OCI-LY1 (cell line): ENCODE results near the gene ARFGAP1.

ENCODE experiments used
- H2AFZ ChIP-seq: fragments of 200-600 bp; sonication (generic), shearing (Covaris generic); 2 replicates; pipeline ENCODE4 v1.6.0; 2014; ENCODE audit warnings: antibody characterized with exemption, mild to moderate bottlenecking, low read length
- H3F3A ChIP-seq: fragments of 200-600 bp; sonication (generic), shearing (Covaris generic); 2 replicates; pipeline ENCODE4 v1.6.0; 2014; ENCODE audit warnings: mild to moderate bottlenecking, antibody characterized with exemption, low read length, moderate library complexity; ENCODE audit not compliant: insufficient read depth
- H3K27ac ChIP-seq: fragments of 200-600 bp; sonication (generic); 2 replicates; pipeline ENCODE4 v1.5.1; 2014; ENCODE audit warnings: low read length, mixed run types, mild to moderate bottlenecking, low read depth; ENCODE audit not compliant: poor library complexity, severe bottlenecking
- H3K27me3 ChIP-seq: fragments of 200-600 bp; sonication (generic); 2 replicates; pipeline ENCODE4 v1.6.0; 2014; ENCODE audit warnings: antibody characterized with exemption, mild to moderate bottlenecking, low read length, moderate library complexity; ENCODE audit not compliant: insufficient read depth
- H3K36me3 ChIP-seq: fragments of 200-600 bp; sonication (generic); 2 replicates; pipeline ENCODE4 v1.6.1; 2014; ENCODE audit warnings: mild to moderate bottlenecking, antibody characterized with exemption, low read length, moderate library complexity, mixed read lengths; ENCODE audit not compliant: insufficient read depth
- H3K4me1 ChIP-seq: fragments of 200-600 bp; sonication (generic); 2 replicates; pipeline ENCODE4 v1.5.1; 2014; ENCODE audit warnings: mild to moderate bottlenecking, low read length, moderate library complexity; ENCODE audit not compliant: insufficient read depth, severe bottlenecking
- H3K4me2 ChIP-seq: fragments of 200-600 bp; sonication (generic), shearing (Covaris generic); 2 replicates; pipeline ENCODE4 v1.6.1; 2014; ENCODE audit warnings: low read length
- H3K4me3 ChIP-seq: fragments of 200-600 bp; sonication (generic); 2 replicates; pipeline ENCODE4 v1.5.1; 2014; ENCODE audit warnings: low read length, low read depth, mild to moderate bottlenecking, mixed read lengths; ENCODE audit not compliant: poor library complexity, severe bottlenecking
- H3K79me2 ChIP-seq: fragments of 200-600 bp; shearing (Covaris generic); 2 replicates; pipeline ENCODE4 v1.6.1; 2016; ENCODE audit warnings: mixed run types, low read length, mixed read lengths; ENCODE audit not compliant: insufficient read depth
- H3K9ac ChIP-seq: fragments of 200-600 bp; sonication (generic), shearing (Covaris generic); 2 replicates; pipeline ENCODE4 v1.6.1; 2014; ENCODE audit warnings: mild to moderate bottlenecking, low read length, mixed read lengths
- H3K9me2 ChIP-seq: fragments of 200-600 bp; sonication (generic), shearing (Covaris generic); 2 replicates; pipeline ENCODE4 v1.6.1; 2014; ENCODE audit warnings: low read depth, mild to moderate bottlenecking, low read length, mixed read lengths
- H3K9me3 ChIP-seq: fragments of 200-600 bp; shearing (Covaris generic); 2 replicates; pipeline ENCODE4 v1.6.1; 2014; ENCODE audit warnings: low read length, mixed read lengths
- H4K20me1 ChIP-seq: fragments of 200-600 bp; sonication (generic), shearing (Covaris generic); 2 replicates; pipeline ENCODE4 v1.6.0; 2016; ENCODE audit warnings: mild to moderate bottlenecking, low read length; ENCODE audit not compliant: insufficient read depth
- CTCF ChIP-seq: fragments of 200-600 bp; sonication (generic), shearing (Covaris generic); IDR thresholded peaks from 2 replicates; pipeline ENCODE4 v1.5.1; 2017; ENCODE audit warnings: mild to moderate bottlenecking, antibody characterized with exemption, low read length, moderate library complexity, mixed read lengths
- EZH2 ChIP-seq: fragments of 200-600 bp; sonication (generic), shearing (Covaris generic); IDR thresholded peaks from 2 replicates; pipeline ENCODE4 v1.8.0; 2017; ENCODE audit warnings: borderline replicate concordance, mixed run types, mild to moderate bottlenecking, antibody characterized with exemption, low read length, moderate library complexity, mixed read lengths

Gene ARFGAP1

GRCh38 chr20:63311833-63312243 lies 39.2 kb downstream of the ARFGAP1 start:
- Histone ChIP-seq H3K27ac (no peak overlapping the region), H3K4me2 (no peak overlapping the region), H3K9me2 (no peaks in the 10 kb centered on the region), H3K27me3 (no peaks in the 10 kb centered on the region; the same call in 1 of the 2 replicates), H2AFZ (no peak overlapping the region), H3F3A (no peaks in the 10 kb centered on the region), H3K4me3 (no peak overlapping the region), H3K9me3 (no peaks in the 10 kb centered on the region), H3K4me1 (no peaks in the 10 kb centered on the region), H3K36me3 (no peaks in the 10 kb centered on the region), H3K9ac (no peak overlapping the region), H4K20me1 (no peaks in the 10 kb centered on the region), H3K79me2 (no peaks in the 10 kb centered on the region)
- no peak for TF ChIP-seq EZH2
- TF ChIP-seq CTCF: no peak

DNA sequence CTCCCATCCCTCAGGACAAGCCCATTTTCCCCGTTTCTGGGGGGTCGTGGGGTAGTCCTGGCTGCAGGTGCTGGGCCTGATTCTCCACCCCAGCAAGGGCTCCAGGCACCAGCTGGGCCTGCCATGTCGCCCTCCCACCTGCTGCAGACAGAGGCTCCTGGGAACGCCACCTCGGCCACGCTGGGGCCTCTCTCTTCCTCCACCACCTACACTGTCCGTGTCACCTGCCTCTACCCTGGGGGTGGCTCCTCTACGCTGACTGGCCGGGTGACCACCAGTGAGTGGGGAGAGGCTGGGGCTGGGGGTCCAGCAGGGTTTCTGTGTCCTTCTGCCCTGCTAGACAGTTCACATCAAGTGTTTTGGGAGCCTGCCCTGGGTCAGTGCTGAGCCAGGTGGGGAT lies 39.7 kb downstream of the ARFGAP1 start:
- H3K9ac ChIP-seq: no peak overlapping the region
- no peaks in the 10 kb centered on the region for H3F3A ChIP-seq
- H3K27ac ChIP-seq: no peak overlapping the region
- H3K4me3 ChIP-seq: no peak overlapping the region
- no peaks in the 10 kb centered on the region for H4K20me1 ChIP-seq
- no peaks in the 10 kb centered on the region for H3K4me1 ChIP-seq
- no peaks in the 10 kb centered on the region for H3K79me2 ChIP-seq
- no peak overlapping the region for H3K4me2 ChIP-seq
- H3K9me2 ChIP-seq: no peaks in the 10 kb centered on the region
- no peaks in the 10 kb centered on the region for H3K36me3 ChIP-seq
- no peak overlapping the region for H2AFZ ChIP-seq
- H3K27me3 ChIP-seq: no peaks in the 10 kb centered on the region; the same call in 1 of the 2 replicates
- H3K9me3 ChIP-seq: no peaks in the 10 kb centered on the region
- no peak for TF ChIP-seq CTCF

DNA sequence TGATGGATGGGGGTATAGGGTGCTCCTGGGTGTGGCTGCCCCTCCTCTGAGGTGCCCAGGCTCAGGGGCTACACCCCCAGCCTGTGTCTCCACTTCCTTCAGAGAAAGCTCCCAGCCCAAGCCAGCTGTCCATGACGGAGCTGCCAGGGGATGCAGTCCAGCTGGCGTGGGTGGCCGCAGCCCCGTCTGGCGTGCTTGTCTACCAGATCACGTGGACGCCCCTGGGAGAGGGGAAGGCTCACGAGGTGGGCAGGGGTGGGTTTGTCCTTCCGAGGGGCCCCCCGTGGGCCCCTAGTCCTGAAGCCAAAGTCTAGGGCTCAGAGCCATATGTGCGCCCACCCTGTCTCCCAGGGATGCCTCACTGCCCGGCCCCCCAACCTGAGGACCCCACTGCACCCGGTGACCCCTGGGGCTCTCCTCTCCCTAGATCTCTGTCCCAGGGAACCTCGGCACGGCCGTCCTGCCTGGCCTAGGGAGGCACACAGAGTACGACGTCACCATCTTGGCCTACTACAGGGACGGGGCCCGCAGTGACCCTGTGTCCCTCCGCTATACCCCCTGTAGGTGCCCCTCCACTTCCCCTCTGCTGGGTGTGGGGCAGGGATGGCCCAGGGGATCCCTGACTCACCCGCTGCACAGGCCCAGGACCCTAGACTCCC lies 40.2 kb downstream of the ARFGAP1 start:
- no peak overlapping the region for H2AFZ ChIP-seq
- no peaks in the 10 kb centered on the region; the same call in 1 of the 2 replicates for H3K27me3 ChIP-seq
- H3K4me1 ChIP-seq: no peaks in the 10 kb centered on the region
- no peak overlapping the region for H3K27ac ChIP-seq
- H3K36me3 ChIP-seq: no peaks in the 10 kb centered on the region
- no peak overlapping the region for H3K4me3 ChIP-seq
- no peak overlapping the region for H3K4me2 ChIP-seq
- no peaks in the 10 kb centered on the region for H3F3A ChIP-seq
- no peak for TF ChIP-seq CTCF
- no peak for TF ChIP-seq EZH2
- no peaks in the 10 kb centered on the region for H4K20me1 ChIP-seq
- H3K9me3 ChIP-seq: no peaks in the 10 kb centered on the region
- no peak overlapping the region for H3K9ac ChIP-seq
- no peaks in the 10 kb centered on the region for H3K9me2 ChIP-seq
- no peaks in the 10 kb centered on the region for H3K79me2 ChIP-seq
